GM12878 (cell line): Measurements from ENCODE around the gene FCN2. TPM values are rescaled to one million over a fixed set of nuclear protein-coding genes. Genes with fewer than 3 reads are reported as not detected.

Experiments used
- ATAC-seq: fragments of 200-7000 bp; cut with Tn5 transposase; 3 replicates; pipeline ENCODE4 v1.9.1; 2020; ENCODE audit warnings: mild to moderate bottlenecking, moderate library complexity
- BruUV-seq: library from RNA; stranded (reverse); fragments of 400-500 nt; replicated peaks from 2 replicates; lab custom pipeline; 2021; lab: Mats Ljungman, UMichigan
- CTCF ChIA-PET: fragments of 300-600 bp; sonication (Branson Sonifier 250); formaldehyde crosslinking; extraction: SDS; loops from one replicate; lab custom pipeline; 2021; ENCODE audit warnings: inconsistent platforms; lab: Yijun Ruan, JAX
- POLR2A ChIA-PET: fragments of 350-600 bp; formaldehyde crosslinking; extraction: SDS; loops from one replicate; lab custom pipeline; 2021; ENCODE audit warnings: inconsistent platforms; lab: Charles Lee
- RAD21 ChIA-PET: fragments of 300-600 bp; sonication (Branson Sonifier 250); formaldehyde crosslinking; loops from one replicate; lab custom pipeline; 2023; ENCODE audit warnings: antibody characterized with exemption; ENCODE audit not compliant: unreplicated experiment; lab: Charles Lee
- SMC1A ChIA-PET: fragments of 300-600 bp; sonication (Branson Sonifier 250); formaldehyde crosslinking; loops from one replicate; lab custom pipeline; 2023; ENCODE audit not compliant: unreplicated experiment, uncharacterized antibody; lab: Charles Lee
- DNase-seq: peaks from one replicate; pipeline ENCODE4 v3.0.0-alpha.2; 2011; ENCODE audit warnings: low read depth, low spot score
- FAIRE-seq: peaks from 3 replicates; lab custom pipeline; 2011; peaks lifted over from hg19 to GRCh38; lab: Jason Lieb, UNC
- H2AFZ ChIP-seq: 2 replicates; pipeline ENCODE4 v1.6.0; 2011; ENCODE audit warnings: low read depth, low read length, control low read depth; ENCODE audit not compliant: control insufficient read depth
- H3K27ac ChIP-seq: 2 replicates; pipeline ENCODE4 v1.5.1; 2011; ENCODE audit warnings: control low read depth; ENCODE audit not compliant: control insufficient read depth, insufficient read depth
- H3K27me3 ChIP-seq, 2 experiments: replicated peaks in 1 of 2; 2 replicates each; pipeline versions ENCODE4 v1.6.0 to v1.6.1; 2011; ENCODE audit warnings: low read length in 1 of 2; ENCODE audit not compliant: control insufficient read depth in 2 of 2, insufficient read depth in 2 of 2
- H3K36me3 ChIP-seq, 2 experiments: 2 replicates each; pipeline ENCODE4 v1.5.1; 2011; ENCODE audit warnings: low read length in 1 of 2; ENCODE audit not compliant: control insufficient read depth in 2 of 2, insufficient read depth in 2 of 2
- H3K4me1 ChIP-seq: 2 replicates; pipeline ENCODE4 v1.6.1; 2011; ENCODE audit warnings: mild to moderate bottlenecking, low read length, moderate library complexity, mixed read lengths; ENCODE audit not compliant: control insufficient read depth, insufficient read depth
- H3K4me2 ChIP-seq: 2 replicates; pipeline ENCODE4 v1.6.0; 2011; ENCODE audit warnings: control low read depth; ENCODE audit not compliant: control insufficient read depth, insufficient read depth
- H3K4me3 ChIP-seq: fragments of 200-600 bp; sonication (generic); 2 replicates; pipeline ENCODE4 v1.5.1; 2016
- H3K79me2 ChIP-seq: 2 replicates; pipeline ENCODE4 v1.6.0; 2011; ENCODE audit warnings: low read length; ENCODE audit not compliant: control insufficient read depth, insufficient read depth
- H3K9ac ChIP-seq: 2 replicates; pipeline ENCODE4 v1.8.0; 2011; ENCODE audit warnings: low read length, control low read depth, mixed read lengths; ENCODE audit not compliant: control insufficient read depth, insufficient read depth
- H3K9me3 ChIP-seq: replicated peaks from 3 replicates; pipeline ENCODE4 v1.5.1; 2011; ENCODE audit warnings: mild to moderate bottlenecking, low read length; ENCODE audit not compliant: control insufficient read depth, insufficient read depth
- H4K20me1 ChIP-seq: 2 replicates; pipeline ENCODE4 v1.6.0; 2011; ENCODE audit not compliant: control insufficient read depth, insufficient read depth
- NFYB ChIP-seq: IDR thresholded peaks from 2 replicates; pipeline ENCODE4 v1.6.1; 2011; ENCODE audit warnings: low read depth, mild to moderate bottlenecking, low read length, improper control_type of control experiment, moderate library complexity; ENCODE audit not compliant: insufficient read depth
- RCOR1 ChIP-seq: conservative IDR thresholded peaks from 2 replicates; pipeline ENCODE4 v1.6.1; 2012; ENCODE audit warnings: low read depth, low read length, improper control_type of control experiment
- WGBS: methylation state at CpG from one replicate; pipeline ENCODE4 v1.1.6; 2016; ENCODE audit warnings: low lambda C conversion rate; ENCODE audit not compliant: insufficient replicate concordance, insufficient coverage; ENCODE audit errors: missing lambda C conversion rate; 5-methylcytosine and 5-hydroxymethylcytosine counted together
- in situ Hi-C: fragments of 300-500 bp; cut with MboI; formaldehyde crosslinking; loops from 9 replicates; pipeline ENCODE4 v1.14.3; 2018; ENCODE audit warnings: mixed read lengths
- intact Hi-C: fragments of 100-400 bp; cut with micrococcal nuclease; formaldehyde crosslinking; loops from one replicate; pipeline ENCODE4 v1.14.2; 2022; ENCODE audit not compliant: unreplicated experiment
- polyA plus RNA-seq, 11 experiments: library from polyadenylated mRNA; depleted of rRNA in 4 of 11; unstranded in 6 of 11; stranded (reverse) in 5 of 11; fragments of >200 nt; fragmentation: Nextera tagmentation in 4 of 11; fragmentation: Illumina TruSeq in 1 of 11; extraction: Ambion mirVana in 4 of 11; extraction: Trizol in 1 of 11; gene quantifications; 1 replicate in 1 of 11; 2 replicates in 10 of 11; pipeline versions ENCODE4 v1.2.1 to v1.2.3, GENCODE V29; 2011 to 2016; ENCODE audit warnings: inconsistent platforms in 2 of 11, missing spikeins in 2 of 11, low read depth in 1 of 11
- total RNA-seq, 4 experiments: library from RNA; depleted of rRNA in 3 of 4; stranded (reverse); fragments of >200 nt in 3 of 4; fragmentation: Illumina TruSeq in 1 of 4; extraction: Trizol in 1 of 4; gene quantifications; 2 replicates each; pipeline versions ENCODE4 v1.2.1 to v1.2.3, GENCODE V29; 2013 to 2021
- TF ChIP-seq, protein P1 (sequence below): fragments of 450-650 bp; formaldehyde crosslinking; IDR thresholded peaks from 2 replicates; pipeline ENCODE4 v1.5.0; 2022; ENCODE audit warnings: mild to moderate bottlenecking, missing genetic modification characterization
- TF ChIP-seq, protein P2 (sequence below): fragments of 450-650 bp; IDR thresholded peaks from 2 replicates; pipeline ENCODE4 v1.6.1; 2016; ENCODE audit warnings: mild to moderate bottlenecking, moderate library complexity, borderline replicate concordance
- TF ChIP-seq, protein P3 (sequence below): IDR thresholded peaks from 2 replicates; pipeline ENCODE4 v1.6.1; 2011; ENCODE audit warnings: borderline replicate concordance, low read depth, mild to moderate bottlenecking, moderate library complexity, mixed read lengths, low read length; ENCODE audit not compliant: insufficient read depth; ENCODE audit errors: extremely low read length

Gene FCN2
- total and polyA plus RNA-seq, 10 of the 15 experiments (the other 5 are each of a cell fraction or from before 2014, with no cell fraction given): not detected

DNA sequence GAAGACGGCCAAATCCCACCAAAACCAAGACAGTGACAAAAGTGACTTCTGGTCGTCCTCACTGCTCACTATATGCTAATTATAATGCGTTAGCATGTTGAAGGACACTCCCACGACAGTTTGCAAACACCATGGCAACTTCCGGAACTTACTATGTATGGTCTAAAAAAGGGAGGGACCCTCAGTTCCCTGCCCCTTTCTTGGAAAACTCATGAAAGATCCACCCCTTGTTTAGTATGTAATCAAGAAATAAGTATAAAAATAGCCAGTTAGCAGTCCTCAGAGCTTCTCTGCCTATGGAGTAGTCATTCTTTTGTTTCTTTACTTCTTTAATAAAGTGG is 9.5 kb downstream of the FCN2 start (continued):
- TF ChIP-seq, protein P1, sequence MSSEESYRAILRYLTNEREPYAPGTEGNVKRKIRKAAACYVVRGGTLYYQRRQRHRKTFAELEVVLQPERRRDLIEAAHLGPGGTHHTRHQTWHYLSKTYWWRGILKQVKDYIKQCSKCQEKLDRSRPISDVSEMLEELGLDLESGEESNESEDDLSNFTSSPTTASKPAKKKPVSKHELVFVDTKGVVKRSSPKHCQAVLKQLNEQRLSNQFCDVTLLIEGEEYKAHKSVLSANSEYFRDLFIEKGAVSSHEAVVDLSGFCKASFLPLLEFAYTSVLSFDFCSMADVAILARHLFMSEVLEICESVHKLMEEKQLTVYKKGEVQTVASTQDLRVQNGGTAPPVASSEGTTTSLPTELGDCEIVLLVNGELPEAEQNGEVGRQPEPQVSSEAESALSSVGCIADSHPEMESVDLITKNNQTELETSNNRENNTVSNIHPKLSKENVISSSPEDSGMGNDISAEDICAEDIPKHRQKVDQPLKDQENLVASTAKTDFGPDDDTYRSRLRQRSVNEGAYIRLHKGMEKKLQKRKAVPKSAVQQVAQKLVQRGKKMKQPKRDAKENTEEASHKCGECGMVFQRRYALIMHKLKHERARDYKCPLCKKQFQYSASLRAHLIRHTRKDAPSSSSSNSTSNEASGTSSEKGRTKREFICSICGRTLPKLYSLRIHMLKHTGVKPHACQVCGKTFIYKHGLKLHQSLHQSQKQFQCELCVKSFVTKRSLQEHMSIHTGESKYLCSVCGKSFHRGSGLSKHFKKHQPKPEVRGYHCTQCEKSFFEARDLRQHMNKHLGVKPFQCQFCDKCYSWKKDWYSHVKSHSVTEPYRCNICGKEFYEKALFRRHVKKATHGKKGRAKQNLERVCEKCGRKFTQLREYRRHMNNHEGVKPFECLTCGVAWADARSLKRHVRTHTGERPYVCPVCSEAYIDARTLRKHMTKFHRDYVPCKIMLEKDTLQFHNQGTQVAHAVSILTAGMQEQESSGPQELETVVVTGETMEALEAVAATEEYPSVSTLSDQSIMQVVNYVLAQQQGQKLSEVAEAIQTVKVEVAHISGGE: no peak
- TF ChIP-seq RCOR1: no peak
- TF ChIP-seq NFYB: no peak
- TF ChIP-seq, protein P2, sequence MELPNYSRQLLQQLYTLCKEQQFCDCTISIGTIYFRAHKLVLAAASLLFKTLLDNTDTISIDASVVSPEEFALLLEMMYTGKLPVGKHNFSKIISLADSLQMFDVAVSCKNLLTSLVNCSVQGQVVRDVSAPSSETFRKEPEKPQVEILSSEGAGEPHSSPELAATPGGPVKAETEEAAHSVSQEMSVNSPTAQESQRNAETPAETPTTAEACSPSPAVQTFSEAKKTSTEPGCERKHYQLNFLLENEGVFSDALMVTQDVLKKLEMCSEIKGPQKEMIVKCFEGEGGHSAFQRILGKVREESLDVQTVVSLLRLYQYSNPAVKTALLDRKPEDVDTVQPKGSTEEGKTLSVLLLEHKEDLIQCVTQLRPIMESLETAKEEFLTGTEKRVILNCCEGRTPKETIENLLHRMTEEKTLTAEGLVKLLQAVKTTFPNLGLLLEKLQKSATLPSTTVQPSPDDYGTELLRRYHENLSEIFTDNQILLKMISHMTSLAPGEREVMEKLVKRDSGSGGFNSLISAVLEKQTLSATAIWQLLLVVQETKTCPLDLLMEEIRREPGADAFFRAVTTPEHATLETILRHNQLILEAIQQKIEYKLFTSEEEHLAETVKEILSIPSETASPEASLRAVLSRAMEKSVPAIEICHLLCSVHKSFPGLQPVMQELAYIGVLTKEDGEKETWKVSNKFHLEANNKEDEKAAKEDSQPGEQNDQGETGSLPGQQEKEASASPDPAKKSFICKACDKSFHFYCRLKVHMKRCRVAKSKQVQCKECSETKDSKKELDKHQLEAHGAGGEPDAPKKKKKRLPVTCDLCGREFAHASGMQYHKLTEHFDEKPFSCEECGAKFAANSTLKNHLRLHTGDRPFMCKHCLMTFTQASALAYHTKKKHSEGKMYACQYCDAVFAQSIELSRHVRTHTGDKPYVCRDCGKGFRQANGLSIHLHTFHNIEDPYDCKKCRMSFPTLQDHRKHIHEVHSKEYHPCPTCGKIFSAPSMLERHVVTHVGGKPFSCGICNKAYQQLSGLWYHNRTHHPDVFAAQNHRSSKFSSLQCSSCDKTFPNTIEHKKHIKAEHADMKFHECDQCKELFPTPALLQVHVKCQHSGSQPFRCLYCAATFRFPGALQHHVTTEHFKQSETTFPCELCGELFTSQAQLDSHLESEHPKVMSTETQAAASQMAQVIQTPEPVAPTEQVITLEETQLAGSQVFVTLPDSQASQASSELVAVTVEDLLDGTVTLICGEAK: no peak
- TF ChIP-seq, all 136 proteins: peak for 0

DNA sequence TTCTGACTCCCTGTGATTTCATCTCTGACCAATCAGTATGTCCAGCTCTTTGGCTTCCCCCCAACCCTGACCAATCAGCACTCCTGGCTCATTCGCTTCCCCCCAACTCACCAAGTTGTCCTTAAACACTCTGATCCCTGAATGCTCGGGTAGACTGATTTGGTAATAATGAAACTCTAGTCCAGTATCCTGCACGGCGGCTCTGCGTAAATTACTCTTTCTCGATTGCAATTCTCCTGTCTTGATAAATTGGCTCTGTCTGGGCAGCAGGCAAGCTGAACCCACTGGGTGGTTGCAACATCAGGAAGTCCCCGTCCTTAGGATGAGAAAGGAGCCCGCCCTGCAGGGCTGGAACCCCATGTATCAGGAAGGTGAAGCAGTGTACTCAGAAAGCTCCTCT is 10.4 kb downstream of the FCN2 start:
- no TSS peak for BruUV-seq
- in situ Hi-C loops: no loop called here
- Histone ChIP-seq H3K36me3 (no peaks in the 10 kb centered on the region), H4K20me1 (no peaks in the 10 kb centered on the region), H3K79me2 (no peaks in the 10 kb centered on the region), H3K4me2 (no peak overlapping the region), H2AFZ (no peak overlapping the region)
- no peak for ATAC-seq
- SMC1A ChIA-PET: no interaction called here
- TF ChIP-seq NFYB: peak; percentile 65; the same call in 1 of the 2 replicates
- TF ChIP-seq, protein P3, sequence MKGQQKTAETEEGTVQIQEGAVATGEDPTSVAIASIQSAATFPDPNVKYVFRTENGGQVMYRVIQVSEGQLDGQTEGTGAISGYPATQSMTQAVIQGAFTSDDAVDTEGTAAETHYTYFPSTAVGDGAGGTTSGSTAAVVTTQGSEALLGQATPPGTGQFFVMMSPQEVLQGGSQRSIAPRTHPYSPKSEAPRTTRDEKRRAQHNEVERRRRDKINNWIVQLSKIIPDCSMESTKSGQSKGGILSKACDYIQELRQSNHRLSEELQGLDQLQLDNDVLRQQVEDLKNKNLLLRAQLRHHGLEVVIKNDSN: no peak
- TF ChIP-seq, all 136 proteins: peak for 1
- FAIRE-seq (no peak), DNase-seq (no peak)
- Histone ChIP-seq H3K27ac (no peak overlapping the region), H3K9me3 (peaks cover 2% of the 10 kb centered on the region), H3K4me1 (peaks cover 9% of the 10 kb centered on the region; the same call in 1 of the 2 replicates), H3K4me3 (no peak overlapping the region), H3K9ac (no peak overlapping the region), H3K27me3 (no peaks in the 10 kb centered on the region; a peak in 1 of 4 replicates)
- intact Hi-C loops: no loop called here
- RAD21 ChIA-PET: interaction anchor here (1.1 kb wide), 1 partner anchor 40 kb away, joined by 3 read pairs; no protein-coding TSS in a partner anchor
- 25% methylated on average over 8 of the region's 8 CpGs for WGBS
- POLR2A ChIA-PET: no interaction called here
- CTCF ChIA-PET: no interaction called here
